A673 (cell line): Measurements from ENCODE around the gene CELF5. TPM values are rescaled to one million over a fixed set of nuclear protein-coding genes. Genes with fewer than 3 reads are reported as not detected.

Experiments
- BruUV-seq: library from RNA; stranded (reverse); fragments of 400-500 nt; replicated peaks from 2 replicates; lab custom pipeline; 2021; lab: Mats Ljungman, UMichigan
- CTCF ChIA-PET: fragments of 300-600 bp; sonication (Branson Sonifier 250); formaldehyde crosslinking; loops from one replicate; lab custom pipeline; 2022; ENCODE audit warnings: antibody characterized with exemption; lab: Charles Lee
- POLR2A ChIA-PET: fragments of 300-600 bp; sonication (Branson Sonifier 250); formaldehyde crosslinking; loops from one replicate; lab custom pipeline; 2022; ENCODE audit warnings: antibody characterized with exemption; ENCODE audit not compliant: low non-redundant PET; lab: Charles Lee
- DNase-seq: peaks from one replicate; pipeline ENCODE4 v3.0.0-alpha.2; 2015; ENCODE audit warnings: low spot score
- H3K27ac ChIP-seq: fragments of 200-600 bp; sonication (generic); 2 replicates; pipeline ENCODE4 v1.5.1; 2016; ENCODE audit warnings: mixed run types, low read depth, mild to moderate bottlenecking, mixed read lengths, antibody characterized with exemption, low read length; ENCODE audit not compliant: poor library complexity, severe bottlenecking
- H3K27me3 ChIP-seq: fragments of 200-600 bp; sonication (generic); replicated peaks from 2 replicates; pipeline ENCODE4 v1.6.1; 2017; ENCODE audit warnings: mixed run types, low read depth, mild to moderate bottlenecking, mixed read lengths, antibody characterized with exemption, low read length; ENCODE audit not compliant: insufficient read depth, poor library complexity
- H3K36me3 ChIP-seq: fragments of 200-600 bp; sonication (generic); 2 replicates; pipeline ENCODE4 v1.6.1; 2016; ENCODE audit warnings: mixed run types, mild to moderate bottlenecking, mixed read lengths, antibody characterized with exemption, low read length; ENCODE audit not compliant: insufficient read depth, poor library complexity, severe bottlenecking
- H3K4me1 ChIP-seq: fragments of 200-600 bp; sonication (generic); 2 replicates; pipeline ENCODE4 v1.6.1; 2017; ENCODE audit warnings: mixed run types, mild to moderate bottlenecking, mixed read lengths, antibody characterized with exemption, low read length; ENCODE audit not compliant: insufficient read depth, poor library complexity, severe bottlenecking
- H3K4me3 ChIP-seq: fragments of 200-600 bp; sonication (generic); 2 replicates; pipeline ENCODE4 v1.5.1; 2016; ENCODE audit warnings: low read depth, mixed run types, mild to moderate bottlenecking, mixed read lengths, low read length; ENCODE audit not compliant: poor library complexity, severe bottlenecking
- H3K9me3 ChIP-seq: fragments of 200-600 bp; sonication (generic); 2 replicates; pipeline ENCODE4 v1.6.1; 2016; ENCODE audit warnings: mixed run types, low read depth, mild to moderate bottlenecking, mixed read lengths, antibody characterized with exemption, low read length; ENCODE audit not compliant: poor library complexity, severe bottlenecking
- CTCF ChIP-seq: fragments of 300-800, 200-600 bp; sonication (generic); conservative IDR thresholded peaks from 2 replicates; pipeline ENCODE4 v1.5.1; 2017; ENCODE audit warnings: low read depth, mild to moderate bottlenecking, antibody characterized with exemption, low read length, moderate library complexity, mixed read lengths
- EZH2 ChIP-seq: fragments of 200-600 bp; sonication (generic); IDR thresholded peaks from 2 replicates; pipeline ENCODE4 v1.6.1; 2017; ENCODE audit warnings: borderline replicate concordance, low read depth, mild to moderate bottlenecking, mixed read lengths, antibody characterized with exemption, low read length; ENCODE audit not compliant: poor library complexity, severe bottlenecking
- intact Hi-C: fragments of 100-400 bp; cut with micrococcal nuclease; formaldehyde crosslinking; loops from one replicate; pipeline ENCODE4 v1.10.0; 2022; ENCODE audit not compliant: unreplicated experiment
- total RNA-seq: library from RNA; stranded (reverse); gene quantifications from 2 replicates; pipeline ENCODE4 v1.2.3, GENCODE V29; 2021

The CELF5 gene
- total RNA-seq, 1 experiment from 2014 or later = 3.7 TPM

DNA sequence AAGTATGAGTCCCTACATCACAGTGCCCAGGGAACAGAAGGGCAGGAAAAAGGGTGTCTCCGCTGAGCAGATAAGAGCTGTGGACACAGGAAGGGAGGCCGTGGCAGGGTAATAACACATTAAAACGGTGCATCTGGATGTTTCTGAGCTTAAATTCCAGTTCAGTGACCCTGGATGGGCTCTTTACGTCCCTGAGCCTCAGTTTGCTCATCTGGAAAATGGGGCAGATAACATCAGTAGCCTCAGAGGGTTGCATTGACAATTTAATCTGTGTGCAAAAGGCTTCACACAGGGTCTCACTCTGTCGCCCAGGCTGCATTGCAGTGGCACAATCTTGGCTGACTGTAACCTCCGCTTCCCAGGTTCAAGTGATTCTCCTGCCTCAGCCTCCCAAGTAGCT lies 58.1 kb downstream of the CELF5 start:
- DNase-seq = no peak
- ChIA-PET CTCF (interaction anchor here (0.6 kb wide), 1 partner anchor 11 kb away, joined by 3 read pairs; no protein-coding TSS in a partner anchor), POLR2A (no interaction called here)
- Histone ChIP-seq H3K27ac (no peak overlapping the region), H3K27me3 (no peaks in the 10 kb centered on the region), H3K4me1 (peaks cover 10% of the 10 kb centered on the region), H3K36me3 (no peaks in the 10 kb centered on the region), H3K9me3 (no peaks in the 10 kb centered on the region), H3K4me3 (no peak overlapping the region)
- no TSS peak for BruUV-seq
- no peak for TF ChIP-seq EZH2
- intact Hi-C loops = no loop called here

DNA sequence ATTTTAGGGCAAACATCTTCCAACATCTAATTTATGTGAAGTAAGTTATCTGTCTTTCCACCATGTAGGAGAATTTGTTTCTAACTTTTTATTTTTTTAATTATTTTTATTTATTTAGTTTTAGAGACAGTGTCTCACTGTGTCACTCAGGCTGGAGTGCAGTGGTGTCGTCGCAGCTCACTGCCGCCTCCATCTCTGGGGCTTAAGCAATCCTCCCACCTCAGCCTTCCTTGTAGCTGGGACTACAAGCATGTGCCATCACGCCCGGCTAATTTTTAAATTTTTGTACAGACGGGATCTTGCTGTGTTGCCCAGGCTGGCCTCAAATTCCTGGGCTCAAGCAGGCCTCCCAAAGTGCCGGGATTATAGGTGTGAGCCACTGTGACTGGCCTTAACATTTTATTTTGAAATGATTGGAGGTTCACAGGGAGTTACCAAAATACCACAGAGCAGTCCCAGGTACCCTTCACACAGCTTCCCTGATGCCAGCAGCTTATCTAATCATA lies 58.8 kb downstream of the CELF5 start:
- Histone ChIP-seq H3K27me3 (no peaks in the 10 kb centered on the region), H3K36me3 (no peaks in the 10 kb centered on the region), H3K9me3 (no peaks in the 10 kb centered on the region), H3K27ac (no peak overlapping the region), H3K4me3 (no peak overlapping the region), H3K4me1 (peaks cover 10% of the 10 kb centered on the region)
- DNase-seq = no peak
- CTCF ChIA-PET = interaction anchor here (0.6 kb wide), 1 partner anchor 12 kb away, joined by 3 read pairs; no protein-coding TSS in a partner anchor
- no peak for TF ChIP-seq EZH2
- TF ChIP-seq CTCF = no peak
- POLR2A ChIA-PET = no interaction called here
- BruUV-seq = no TSS peak
- intact Hi-C loops = no loop called here

GRCh38 chr19:3283886-3284657 lies 59.6 kb downstream of the CELF5 start:
- intact Hi-C loops = no loop called here
- CTCF ChIA-PET = interaction anchor here (0.6 kb wide), 1 partner anchor 198 kb away, joined by 3 read pairs; no protein-coding TSS in a partner anchor
- H3K4me3 ChIP-seq = no peak overlapping the region

More at GRCh38 chr19:3283886-3284657, 59.6 kb downstream of the CELF5 start:
- BruUV-seq = no TSS peak
- H3K27ac ChIP-seq = no peak overlapping the region
- no peak for DNase-seq
- H3K36me3 ChIP-seq = no peaks in the 10 kb centered on the region
- H3K9me3 ChIP-seq = no peaks in the 10 kb centered on the region
- peaks cover 10% of the 10 kb centered on the region for H3K4me1 ChIP-seq
- TF ChIP-seq EZH2 = no peak
- no peak for TF ChIP-seq CTCF
- POLR2A ChIA-PET = no interaction called here
- H3K27me3 ChIP-seq = no peaks in the 10 kb centered on the region
